GM19455 (cell line): Measurements from ENCODE around the gene MRPL12.

ENCODE experiments used
- ATAC-seq: cut with Tn5 transposase; IDR thresholded peaks from one replicate; pipeline ENCODE4 v1.9.1; 2021; ENCODE audit not compliant: unreplicated experiment

The MRPL12 gene

GRCh38 chr17:81700353-81701287, 2.5 kb upstream of the MRPL12 start:
- ATAC-seq: no peak

DNA sequence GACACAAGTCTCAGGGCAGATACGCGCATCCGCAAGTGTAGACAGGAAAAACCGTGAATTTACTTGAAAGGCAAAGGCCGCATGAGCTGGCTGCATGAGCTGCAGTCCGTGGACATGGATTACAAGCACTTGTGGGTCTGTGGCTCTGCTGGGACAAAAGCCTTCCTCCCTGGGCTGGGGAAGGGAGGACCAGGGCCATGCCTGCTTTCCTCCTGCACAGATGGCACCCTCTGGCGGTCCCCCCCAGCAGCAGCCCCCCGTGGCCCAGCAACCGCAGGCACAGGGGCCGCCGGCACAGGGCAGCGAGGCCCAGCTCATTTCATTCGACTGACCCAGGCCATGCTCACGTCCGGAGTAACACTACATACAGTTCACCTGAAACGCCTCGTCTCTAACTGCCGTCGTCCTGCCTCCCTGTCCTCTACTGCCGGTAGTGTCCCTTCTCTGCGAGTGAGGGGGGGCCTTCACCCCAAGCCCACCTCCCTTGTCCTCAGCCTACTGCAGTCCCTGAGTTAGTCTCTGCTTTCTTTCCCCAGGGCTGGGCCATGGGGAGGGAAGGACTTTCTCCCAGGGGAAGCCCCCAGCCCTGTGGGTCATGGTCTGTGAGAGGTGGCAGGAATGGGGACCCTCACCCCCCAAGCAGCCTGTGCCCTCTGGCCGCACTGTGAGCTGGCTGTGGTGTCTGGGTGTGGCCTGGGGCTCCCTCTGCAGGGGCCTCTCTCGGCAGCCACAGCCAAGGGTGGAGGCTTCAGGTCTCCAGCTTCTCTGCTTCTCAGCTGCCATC, 1.7 kb upstream of the MRPL12 start:
- no peak for ATAC-seq

DNA sequence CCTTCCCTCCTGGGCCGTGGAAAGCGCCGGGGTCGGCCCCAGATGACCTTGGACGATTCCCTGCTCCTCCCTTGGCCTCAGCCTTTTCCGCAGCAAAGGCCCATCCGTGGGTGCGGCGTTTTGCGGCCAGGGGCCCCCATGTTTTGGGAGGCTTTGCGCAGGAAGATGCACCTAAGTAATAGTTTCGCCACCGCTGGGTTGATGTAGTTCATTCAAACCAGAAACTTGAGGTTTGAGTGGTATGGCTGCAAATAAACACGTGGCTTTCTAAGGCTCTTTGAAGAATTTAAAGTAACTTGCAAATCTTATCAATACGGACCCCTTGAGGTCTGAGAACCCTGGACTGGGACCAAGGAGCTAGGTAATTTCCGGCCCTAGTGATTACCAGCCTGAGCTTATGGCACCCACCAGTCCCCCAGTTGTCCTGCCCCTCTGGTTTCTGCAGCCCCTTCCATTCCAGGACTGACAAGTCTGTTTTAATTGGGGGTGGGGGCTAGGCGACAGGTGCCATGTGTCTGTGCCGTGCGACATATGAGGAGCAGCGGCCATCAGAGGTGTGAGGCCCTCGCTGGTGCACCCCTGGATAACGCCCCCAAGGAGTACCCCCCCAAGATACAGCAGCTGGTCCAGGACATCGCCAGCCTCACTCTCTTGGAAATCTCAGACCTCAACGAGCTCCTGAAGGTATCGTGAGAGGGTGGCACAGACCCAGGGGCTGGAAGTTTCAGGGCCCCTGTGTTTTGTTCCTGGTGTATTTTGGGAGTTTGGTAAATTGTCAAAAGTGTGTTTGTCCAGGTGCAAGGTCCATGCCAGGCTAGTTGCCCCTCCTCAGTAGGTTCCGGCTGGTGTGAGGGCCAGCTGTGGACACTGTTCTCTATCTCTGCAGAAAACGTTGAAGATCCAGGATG, 834 bp downstream of the MRPL12 start:
- no peak for ATAC-seq

- ATAC-seq: no peak
Measured at GRCh38 chr17:81705518-81706231, 2.5 kb downstream of the MRPL12 start.

DNA sequence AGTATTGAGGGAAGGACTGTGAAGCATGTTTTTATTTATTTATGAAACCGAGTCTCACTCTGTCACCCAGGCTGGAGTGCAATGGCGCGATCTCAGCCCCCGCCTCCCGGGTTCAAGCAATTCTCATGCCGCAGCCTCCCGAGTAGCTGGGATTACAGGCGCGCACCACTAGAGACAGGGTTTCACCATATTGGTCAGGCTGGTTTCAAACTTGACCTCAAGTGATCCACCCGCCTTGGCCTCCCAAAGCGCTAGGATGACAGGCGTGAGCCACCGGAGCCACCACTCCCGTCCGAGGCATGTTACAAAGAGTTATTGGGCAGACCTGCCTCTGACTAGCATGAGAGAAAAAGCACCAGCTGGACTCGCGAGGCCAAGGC, 3.1 kb downstream of the MRPL12 start:
- no peak for ATAC-seq

DNA sequence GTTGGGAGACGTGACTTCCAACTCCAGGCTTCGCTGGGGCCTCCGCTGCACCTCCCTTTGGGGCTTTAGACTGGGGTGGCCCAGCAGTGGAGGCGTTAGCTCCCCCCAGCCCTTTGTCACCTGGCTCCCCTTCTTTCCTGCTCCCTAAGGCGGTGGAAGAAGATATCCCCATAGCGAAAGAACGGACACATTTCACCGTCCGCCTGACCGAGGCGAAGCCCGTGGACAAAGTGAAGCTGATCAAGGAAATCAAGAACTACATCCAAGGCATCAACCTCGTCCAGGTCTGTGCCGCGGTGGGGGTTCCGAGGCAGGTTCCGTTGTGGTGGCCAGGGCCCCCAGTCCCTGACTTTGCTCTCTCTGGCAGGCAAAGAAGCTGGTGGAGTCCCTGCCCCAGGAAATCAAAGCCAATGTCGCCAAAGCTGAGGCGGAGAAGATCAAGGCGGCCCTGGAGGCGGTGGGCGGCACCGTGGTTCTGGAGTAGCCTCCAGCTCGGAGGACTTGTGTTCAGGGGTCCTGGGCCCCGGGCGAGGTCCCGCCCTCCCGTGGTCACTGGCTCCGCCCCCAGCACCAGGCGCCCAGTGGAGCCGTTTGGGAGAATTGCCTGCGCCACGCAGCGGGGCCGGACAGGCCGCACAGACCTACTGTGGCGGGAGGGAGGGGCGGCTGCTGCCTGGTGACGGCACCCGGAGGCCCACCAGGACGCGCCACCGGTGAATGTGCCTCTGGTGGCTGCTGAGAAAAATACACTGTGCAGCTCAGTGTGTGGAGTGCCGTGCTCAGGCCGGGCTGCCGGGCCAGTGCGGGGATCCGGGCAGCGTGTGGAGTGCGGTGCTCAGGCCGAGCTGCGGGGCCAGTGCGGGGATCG, 3.8 kb downstream of the MRPL12 start:
- ATAC-seq: no peak

GRCh38 chr17:81707725-81708646, 4.8 kb downstream of the MRPL12 start:
- no peak for ATAC-seq

GRCh38 chr17:81708739-81709185, 5.6 kb downstream of the MRPL12 start:
- ATAC-seq: no peak

DNA sequence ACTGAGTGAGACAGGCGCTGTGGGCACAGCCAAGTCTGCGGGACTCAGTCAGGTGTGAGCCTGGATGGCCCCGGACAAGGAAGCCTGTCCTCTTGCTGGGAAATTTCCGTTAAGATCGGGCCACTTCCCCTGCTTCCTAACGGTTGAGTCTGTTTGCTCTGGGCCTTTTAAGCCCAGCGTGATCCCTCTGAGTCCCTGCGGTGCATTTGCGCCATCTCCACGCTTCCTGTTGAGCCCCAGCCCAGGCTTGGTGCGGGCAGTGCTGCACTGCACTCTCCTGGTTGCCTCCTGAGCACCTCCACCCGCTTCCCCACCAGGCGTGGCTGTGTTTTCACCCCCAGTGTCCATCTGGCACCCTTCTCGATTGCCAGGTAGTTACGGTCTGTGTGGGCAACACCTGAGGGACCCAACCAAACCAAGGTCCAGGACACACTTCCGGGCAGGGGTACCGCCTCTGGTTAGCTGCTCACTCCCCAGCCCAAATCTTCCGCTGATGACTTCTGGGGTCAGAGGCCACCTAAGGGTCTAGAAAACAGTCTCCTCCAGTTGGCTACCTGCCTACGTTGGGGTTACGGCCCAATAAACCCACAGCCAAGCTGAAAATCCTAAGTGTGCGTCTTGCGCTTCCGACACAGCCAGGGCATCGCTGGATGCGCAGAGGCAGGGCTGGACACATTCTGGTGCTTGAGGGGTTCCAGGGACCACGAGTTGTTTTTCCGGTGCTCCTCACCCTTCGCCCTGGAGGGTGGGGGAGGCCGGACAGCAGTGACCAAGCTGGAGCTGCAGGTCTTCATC, 7.5 kb downstream of the MRPL12 start:
- no peak for ATAC-seq

GRCh38 chr17:81711814-81712467, 8.8 kb downstream of the MRPL12 start, which contains the start of gene SLC25A10:
Gene SLC25A10 (plus strand): TSS chr17:81712284. CDS start chr17:81712427, 143 bp downstream.
- ATAC-seq: peak; percentile 63

- peak; percentile 12 for ATAC-seq
Measured at GRCh38 chr17:81712468-81713003, 9.4 kb downstream of the MRPL12 start.

DNA sequence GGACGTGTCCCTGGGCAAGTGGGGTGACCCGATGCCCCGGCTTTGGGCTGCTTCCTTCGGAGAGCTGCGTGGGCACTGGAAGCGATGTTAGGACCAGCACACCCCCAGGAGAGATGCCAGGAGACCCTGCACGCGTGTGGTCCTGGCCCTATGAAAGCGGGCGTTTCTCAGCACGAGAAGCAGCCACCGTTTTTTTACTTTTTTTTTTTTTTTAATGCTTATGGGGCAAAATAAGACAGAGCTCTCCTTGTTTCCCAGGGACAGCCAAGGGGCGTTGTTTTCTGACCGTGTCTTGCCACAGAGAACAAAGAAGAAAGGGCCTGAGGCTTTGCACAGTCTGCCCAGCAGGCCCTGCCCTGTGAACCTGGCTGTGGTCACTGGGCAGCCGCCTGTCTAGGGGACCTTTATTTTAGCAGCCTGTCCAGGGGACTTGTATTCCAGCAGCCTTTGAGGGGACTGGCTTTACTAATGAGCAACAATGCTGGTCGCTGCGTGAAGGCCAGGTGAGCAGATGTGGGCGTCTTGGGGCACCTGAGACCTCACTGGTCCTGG, 9.9 kb downstream of the MRPL12 start:
- ATAC-seq: no peak

- ATAC-seq: no peak
Measured at GRCh38 chr17:81713556-81714411, 10.6 kb downstream of the MRPL12 start.

- ATAC-seq: no peak
Measured at GRCh38 chr17:81714412-81715106, 11.4 kb downstream of the MRPL12 start.
